ENCODE measurements around the gene PTPN3.

GRCh38 chr9:109458453-109459211 lies 39.5 kb downstream of the PTPN3 start:
- no peak for TF ChIP-seq POLR2A (IDR thresholded peaks at IDR 0.05; ENCODE audit: low read length)
- no peak for TF ChIP-seq GATA1 (IDR thresholded peaks at IDR 0.05; ENCODE audit: low read depth, low read length)

Measured in erythroblast (primary cell).